H1 (cell line): ENCODE measurements around the gene HOXB3.
A peak's percentile ranks its signal among the peaks of the same experiment; 100 is the strongest.

ENCODE experiments used
- CTCF ChIP-seq, 3 experiments: IDR thresholded peaks; 1 replicate in 2 of 3; 2 replicates in 1 of 3; pipeline versions ENCODE4 v1.5.1 to v1.6.1; 2011; ENCODE audit warnings: low read length in 3 of 3, mild to moderate bottlenecking in 3 of 3, inconsistent platforms in 2 of 3, low read depth in 1 of 3, moderate library complexity in 1 of 3; ENCODE audit not compliant: insufficient read depth in 1 of 3; ENCODE audit errors: control extremely low read depth in 1 of 3
- EZH2 ChIP-seq: fragments of 200-600 bp; sonication (generic); IDR thresholded peaks from 2 replicates; pipeline ENCODE4 v1.7.1; 2012; ENCODE audit warnings: low read depth, mild to moderate bottlenecking, moderate library complexity, low read length, inconsistent platforms; ENCODE audit not compliant: severe bottlenecking
- POLR2A ChIP-seq, 2 experiments: IDR thresholded peaks; 1 replicate in 1 of 2; 2 replicates in 1 of 2; pipeline ENCODE4 v1.6.1; 2011; ENCODE audit warnings: low read depth in 2 of 2, low read length in 2 of 2, mild to moderate bottlenecking in 2 of 2; ENCODE audit errors: control extremely low read depth in 1 of 2
- SAP30 ChIP-seq: fragments of 300-600 bp; sonication (generic); IDR thresholded peaks from 2 replicates; pipeline ENCODE4 v1.7.1; 2012; ENCODE audit warnings: low read length, moderate library complexity, mild to moderate bottlenecking, inconsistent platforms; ENCODE audit not compliant: insufficient read depth, insufficient replicate concordance

DNA sequence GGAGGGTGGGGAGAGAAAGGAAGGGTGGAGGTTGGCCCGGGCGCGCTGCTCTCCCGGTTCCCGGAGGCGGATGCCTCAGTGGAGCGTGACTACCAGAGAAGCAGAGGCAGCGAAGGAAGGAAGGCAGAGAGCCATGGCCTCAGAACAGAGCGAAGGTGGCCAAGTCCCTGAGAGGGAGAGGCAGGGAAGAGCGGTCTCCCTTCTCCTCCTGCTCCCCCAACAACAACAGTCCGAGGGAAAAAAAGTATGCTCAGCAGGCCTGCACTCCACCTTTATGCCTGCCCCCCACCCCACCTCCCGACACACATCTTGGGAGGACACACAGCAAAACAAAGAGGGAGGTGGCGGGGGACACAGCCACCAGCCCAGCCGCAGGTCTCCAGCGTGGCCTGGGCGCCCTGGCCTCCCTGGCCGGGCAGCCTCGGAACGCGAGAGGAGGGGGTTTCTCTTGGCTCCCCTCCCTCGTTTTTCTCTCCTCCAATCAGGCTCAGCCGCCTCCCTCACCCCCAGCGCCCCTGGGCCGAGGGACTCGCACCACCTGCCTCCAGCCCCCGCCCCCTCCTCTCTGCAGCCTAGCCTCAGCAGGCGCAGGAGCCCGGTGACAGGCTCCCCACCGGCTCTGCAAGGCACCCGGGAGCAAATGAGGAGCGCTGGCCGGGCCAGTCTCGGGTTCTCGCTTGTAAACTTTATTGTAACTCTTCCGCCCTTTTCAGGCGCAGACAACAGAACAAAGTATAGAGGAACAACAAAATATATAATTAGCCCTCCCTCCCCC, 21.8 kb upstream of the HOXB3 start:
- TF ChIP-seq CTCF (IDR thresholded peaks at IDR 0.05; ENCODE audit: control extremely low read depth in 1 of 3, insufficient read depth in 1 of 3, low read depth in 1 of 3, low read length in 3 of 3) (no peak), EZH2 (peak; percentile 66), SAP30 (no peak), POLR2A (IDR thresholded peaks at IDR 0.05; ENCODE audit: control extremely low read depth in 1 of 2, low read depth in 2 of 2, low read length in 2 of 2) (no peak)
